Activated naive CD4-positive, alpha-beta T cell treated with anti-CD3 and anti-CD28 coated beads, Interleukin-2, amount 50 U/mL, for 24 hours (primary cell): Measurements from ENCODE around the gene IMPG1.
"Not testable (repeated sequence)": the region's sequence is repeated elsewhere in the genome, so short reads cannot be mapped to it uniquely, and the experiment has no call there.

Experiments used
- H3K27ac Mint-ChIP-seq: one replicate; pipeline ENCODE4 v1.8.0; 2021; ENCODE audit warnings: mild to moderate bottlenecking, mixed read lengths
- H3K27me3 Mint-ChIP-seq: one replicate; pipeline ENCODE4 v1.8.0; 2021; ENCODE audit warnings: mixed read lengths
- H3K36me3 Mint-ChIP-seq: one replicate; pipeline ENCODE4 v1.8.0; 2021; ENCODE audit warnings: mixed read lengths
- H3K4me1 Mint-ChIP-seq: one replicate; pipeline ENCODE4 v1.8.0; 2021; ENCODE audit warnings: mixed read lengths
- H3K4me3 Mint-ChIP-seq: one replicate; pipeline ENCODE4 v1.8.0; 2021; ENCODE audit warnings: mild to moderate bottlenecking, mixed read lengths
- H3K9me3 Mint-ChIP-seq: one replicate; pipeline ENCODE4 v1.8.0; 2021; ENCODE audit warnings: mixed read lengths

IMPG1 gene

DNA sequence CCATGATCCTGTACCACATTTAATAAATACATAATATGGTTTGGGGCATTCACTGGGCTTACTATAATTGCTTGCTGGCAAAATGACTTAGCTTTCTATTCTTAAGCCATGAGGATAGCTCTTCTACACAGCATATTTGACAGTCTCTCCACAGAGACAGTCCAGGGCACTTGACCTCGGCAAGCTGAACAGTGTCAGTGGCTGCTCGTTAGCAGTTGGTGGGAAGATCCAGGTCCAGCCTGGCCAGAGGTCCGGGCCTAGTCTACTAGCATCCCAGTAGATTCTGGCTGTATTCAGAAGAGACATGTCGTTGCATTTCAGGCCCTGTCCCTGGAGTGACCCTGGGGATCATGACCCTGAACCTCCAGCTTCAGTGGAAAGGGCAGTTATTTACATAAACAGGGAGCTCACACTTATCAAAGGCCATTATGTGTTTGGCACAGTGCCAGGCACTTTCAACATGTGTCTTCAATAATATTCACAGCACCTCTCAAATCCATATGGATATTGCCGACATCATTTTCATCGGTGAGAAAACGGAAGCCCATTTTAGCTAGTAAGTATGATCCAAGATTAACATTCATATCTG lies 139.0 kb downstream of the IMPG1 start:
- no peaks in the 10 kb centered on the region for H3K9me3 Mint-ChIP-seq
- peaks cover 9% of the 10 kb centered on the region for H3K4me1 Mint-ChIP-seq
- no peak overlapping the region for H3K4me3 Mint-ChIP-seq
- no peaks in the 10 kb centered on the region for H3K36me3 Mint-ChIP-seq
- H3K27me3 Mint-ChIP-seq, result peaks cover 12% of the 10 kb centered on the region
- no peak overlapping the region for H3K27ac Mint-ChIP-seq

DNA sequence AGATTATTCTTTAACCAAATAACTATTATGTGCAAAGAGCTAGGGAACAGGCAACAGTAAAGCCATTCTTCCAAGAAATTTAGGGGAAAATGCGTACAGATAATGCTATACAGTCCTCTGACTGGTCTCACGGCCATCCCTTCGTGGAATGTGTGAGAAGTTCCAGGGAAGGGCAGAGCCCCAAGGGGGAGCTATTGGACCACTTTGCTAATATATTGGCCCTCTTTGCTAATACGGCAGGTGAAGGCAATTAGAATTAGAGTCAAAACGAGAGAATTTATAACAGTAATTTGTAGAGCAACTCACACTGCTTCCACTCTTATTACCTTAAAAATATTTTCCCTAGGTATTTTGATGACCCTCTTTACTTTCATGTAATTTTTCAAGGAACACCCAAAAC lies 140.4 kb downstream of the IMPG1 start:
- peaks cover 9% of the 10 kb centered on the region for H3K4me1 Mint-ChIP-seq

DNA sequence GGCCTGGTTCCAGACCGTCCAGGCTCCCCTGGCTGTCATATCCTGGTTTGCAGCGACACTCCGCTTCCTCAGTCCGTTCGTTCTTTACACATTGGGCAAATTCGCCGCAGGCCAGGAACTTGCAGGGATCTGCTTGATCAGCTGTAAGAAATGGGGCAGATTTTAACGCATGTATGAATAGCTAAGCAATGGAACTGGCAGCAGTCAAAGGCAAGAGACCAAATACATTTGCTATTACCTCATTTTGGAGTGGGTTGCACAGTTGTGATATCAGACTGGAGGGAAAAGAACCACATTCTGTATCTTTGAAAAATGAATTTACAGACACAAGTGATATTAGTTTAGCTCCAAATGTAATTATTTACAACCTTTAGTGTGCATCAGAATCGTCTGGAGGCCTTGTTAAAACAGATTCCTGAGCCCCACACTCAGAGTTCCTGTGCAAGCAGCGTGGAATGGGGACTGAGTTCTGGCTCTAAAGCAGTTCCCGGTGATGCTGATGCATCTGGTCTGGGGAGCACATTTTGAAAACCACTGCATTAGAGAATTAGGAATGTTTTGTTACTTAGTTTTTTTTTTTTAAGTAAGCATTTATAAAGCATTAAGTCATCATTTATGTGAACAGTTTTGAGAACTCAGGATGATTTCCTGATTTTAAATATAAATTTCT lies 141.3 kb downstream of the IMPG1 start:
- Mint-ChIP-seq H3K9me3 (no peaks in the 10 kb centered on the region), H3K4me1 (peaks cover 9% of the 10 kb centered on the region), H3K4me3 (no peak overlapping the region), H3K27ac (no peak overlapping the region), H3K36me3 (no peaks in the 10 kb centered on the region), H3K27me3 (peaks cover 12% of the 10 kb centered on the region)

More for the DNA sequence above, 140.4 kb downstream of the IMPG1 start:
- no peaks in the 10 kb centered on the region for H3K9me3 Mint-ChIP-seq
- no peak overlapping the region for H3K27ac Mint-ChIP-seq
- peaks cover 12% of the 10 kb centered on the region for H3K27me3 Mint-ChIP-seq
- H3K36me3 Mint-ChIP-seq, result no peaks in the 10 kb centered on the region
- H3K4me3 Mint-ChIP-seq, result no peak overlapping the region

DNA sequence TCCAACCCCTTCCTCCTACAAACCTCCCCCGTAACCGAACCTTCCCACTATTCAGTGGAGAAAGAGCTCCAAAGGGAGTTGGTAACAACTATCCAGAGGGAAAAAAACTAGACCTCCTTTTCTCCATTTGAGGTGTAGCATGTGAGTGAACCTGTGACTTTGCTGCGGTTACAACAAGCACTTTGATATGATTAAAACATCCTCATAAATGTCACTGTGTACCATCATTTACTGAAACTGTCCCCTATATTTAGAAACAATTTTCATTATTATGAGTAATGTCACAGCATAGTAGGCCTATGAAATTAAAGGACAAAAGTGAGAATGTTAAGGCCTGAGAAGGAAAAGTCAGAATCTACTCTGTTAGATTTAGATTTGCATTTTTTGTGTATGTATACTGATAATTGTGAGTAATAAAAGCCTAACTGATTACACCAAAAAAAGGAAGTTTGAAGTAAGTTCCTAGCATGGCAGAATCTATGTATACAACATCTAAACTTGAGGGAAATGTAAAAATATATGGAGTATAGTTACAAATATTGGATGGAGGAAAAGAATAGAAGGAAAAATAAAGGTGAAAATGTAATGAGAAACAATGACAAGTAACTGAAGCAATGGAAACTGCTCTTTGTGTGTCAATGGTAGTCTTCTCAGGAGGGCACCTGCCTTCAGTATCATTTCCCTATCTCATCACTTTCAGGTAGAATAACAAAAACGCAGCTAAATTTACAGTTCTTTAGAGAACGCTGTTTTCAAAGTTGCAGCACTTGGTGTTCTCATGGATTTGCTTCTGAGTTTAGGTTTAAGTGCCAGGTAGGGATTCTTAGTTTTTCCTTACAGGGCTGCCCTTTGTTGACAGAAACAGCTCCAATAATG lies 145.9 kb downstream of the IMPG1 start:
- Mint-ChIP-seq H3K4me1 (no peaks in the 10 kb centered on the region), H3K27me3 (peaks cover 1% of the 10 kb centered on the region), H3K4me3 (no peak overlapping the region), H3K27ac (no peak overlapping the region), H3K9me3 (no peaks in the 10 kb centered on the region), H3K36me3 (no peaks in the 10 kb centered on the region)

DNA sequence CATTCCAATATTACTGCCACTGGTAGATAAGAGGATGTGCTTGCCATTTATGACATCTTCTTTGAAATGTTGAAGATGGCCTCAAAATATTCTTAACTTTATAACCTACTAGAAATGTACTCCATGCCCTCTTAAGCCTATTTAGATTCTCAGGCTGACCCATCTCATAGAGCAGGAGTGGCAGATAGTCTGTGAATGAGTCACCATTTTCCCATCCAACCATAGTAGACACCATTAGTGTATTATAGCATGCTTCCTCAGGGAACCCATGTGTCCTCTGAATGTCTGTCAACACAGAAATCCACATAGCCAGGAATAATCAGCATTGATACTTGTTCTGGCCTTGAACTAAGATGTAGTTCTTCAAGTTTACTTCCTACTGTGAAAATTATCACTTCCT lies 150.2 kb downstream of the IMPG1 start:
- H3K36me3 Mint-ChIP-seq, result no peaks in the 10 kb centered on the region
- no peaks in the 10 kb centered on the region for H3K9me3 Mint-ChIP-seq
- no peak overlapping the region for H3K4me3 Mint-ChIP-seq
- peaks cover 8% of the 10 kb centered on the region for H3K27me3 Mint-ChIP-seq
- no peak overlapping the region for H3K27ac Mint-ChIP-seq
- no peaks in the 10 kb centered on the region for H3K4me1 Mint-ChIP-seq

DNA sequence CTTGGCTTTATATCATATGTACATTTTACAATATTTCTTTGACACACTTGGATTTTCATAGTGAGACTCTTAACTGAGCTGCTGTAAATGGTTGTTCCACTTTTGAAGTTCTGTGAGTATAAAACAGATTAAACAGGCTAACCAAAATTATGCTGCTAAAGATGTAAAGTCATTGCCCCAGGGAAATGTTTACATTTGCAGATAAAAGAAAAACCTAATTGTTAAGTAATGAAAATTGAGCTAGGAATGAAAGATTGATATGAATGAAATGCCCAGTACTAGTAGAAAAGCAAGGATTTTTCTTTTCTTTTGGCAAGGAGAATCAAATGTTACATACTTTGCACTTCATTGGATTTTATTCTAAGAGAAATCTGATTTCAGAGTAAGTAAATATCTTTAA lies 159.4 kb downstream of the IMPG1 start:
- H3K4me1 Mint-ChIP-seq, result no peaks in the 10 kb centered on the region
- no peak overlapping the region for H3K4me3 Mint-ChIP-seq

DNA sequence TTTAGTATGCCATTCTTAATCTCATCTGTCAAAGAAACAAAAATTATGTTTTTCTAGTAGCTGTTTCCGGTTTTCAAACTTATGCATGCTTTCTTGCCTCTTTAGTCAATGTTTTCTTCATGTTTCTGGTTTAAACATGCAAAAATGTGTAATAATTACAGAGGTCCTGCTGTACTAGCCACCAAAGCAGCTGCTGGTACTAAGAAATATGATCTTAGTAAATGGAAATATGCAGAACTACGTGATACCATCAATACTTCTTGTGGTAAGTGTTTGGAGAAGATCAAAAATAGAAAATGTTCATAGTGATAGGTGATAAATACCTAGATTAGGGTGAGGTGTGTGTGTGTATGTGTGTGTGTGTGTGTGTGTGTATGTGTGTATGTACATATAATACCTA lies 165.0 kb downstream of the IMPG1 start:
- H3K27me3 Mint-ChIP-seq, result peaks cover 5% of the 10 kb centered on the region
- H3K9me3 Mint-ChIP-seq, result no peaks in the 10 kb centered on the region
- no peaks in the 10 kb centered on the region for H3K4me1 Mint-ChIP-seq
- no peak overlapping the region for H3K27ac Mint-ChIP-seq
- no peaks in the 10 kb centered on the region for H3K36me3 Mint-ChIP-seq
- no peak overlapping the region for H3K4me3 Mint-ChIP-seq

More for the DNA sequence above, 159.4 kb downstream of the IMPG1 start:
- Mint-ChIP-seq H3K27me3 (peaks cover 12% of the 10 kb centered on the region), H3K36me3 (no peaks in the 10 kb centered on the region), H3K27ac (no peak overlapping the region), H3K9me3 (no peaks in the 10 kb centered on the region)

DNA sequence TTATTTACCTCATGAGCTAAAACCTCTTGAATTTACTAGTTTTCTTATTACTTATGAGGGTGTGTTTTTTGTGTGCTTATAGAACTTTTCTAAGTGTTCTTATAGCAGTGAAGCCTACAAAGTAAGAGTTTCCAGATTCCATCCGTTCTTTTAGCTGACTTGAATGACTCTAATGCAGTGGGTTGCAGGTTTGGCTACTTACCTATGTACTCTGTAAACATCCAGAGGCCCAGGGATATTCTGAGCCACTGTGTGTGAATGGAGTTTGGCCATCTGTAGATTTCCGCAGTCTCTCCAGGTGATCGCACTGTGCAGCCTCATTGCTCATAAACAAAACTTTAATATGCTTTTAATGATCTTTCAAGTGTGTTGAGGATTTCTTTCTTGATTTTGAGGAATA lies 165.6 kb downstream of the IMPG1 start:
- no peaks in the 10 kb centered on the region for H3K9me3 Mint-ChIP-seq
- peaks cover 5% of the 10 kb centered on the region for H3K27me3 Mint-ChIP-seq
- H3K36me3 Mint-ChIP-seq, result no peaks in the 10 kb centered on the region
- H3K4me1 Mint-ChIP-seq, result no peaks in the 10 kb centered on the region
- no peak overlapping the region for H3K4me3 Mint-ChIP-seq
- H3K27ac Mint-ChIP-seq, result no peak overlapping the region

DNA sequence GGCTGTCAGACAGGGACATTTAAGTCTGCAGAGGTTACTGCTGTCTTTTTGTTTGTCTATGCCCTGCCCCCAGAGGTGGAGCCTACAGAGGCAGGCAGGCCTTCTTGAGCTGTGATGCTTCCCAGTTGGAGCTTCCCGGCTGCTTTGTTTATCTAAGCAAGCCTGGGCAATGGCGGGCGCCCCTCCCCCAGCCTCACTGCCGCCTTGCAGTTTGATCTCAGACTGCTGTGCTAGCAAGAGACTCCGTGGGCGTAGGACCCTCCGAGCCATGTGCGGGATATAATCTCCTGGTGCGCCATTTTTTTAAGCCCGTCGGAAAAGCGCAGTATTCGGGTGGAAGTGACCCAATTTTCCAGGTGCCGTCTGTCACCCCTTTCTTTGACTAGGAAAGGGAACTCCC lies 167.3 kb downstream of the IMPG1 start:
- H3K36me3 Mint-ChIP-seq, H3K4me1 Mint-ChIP-seq, H3K9me3 Mint-ChIP-seq, H3K4me3 Mint-ChIP-seq, H3K27me3 Mint-ChIP-seq, H3K27ac Mint-ChIP-seq: not testable (repeated sequence)

DNA sequence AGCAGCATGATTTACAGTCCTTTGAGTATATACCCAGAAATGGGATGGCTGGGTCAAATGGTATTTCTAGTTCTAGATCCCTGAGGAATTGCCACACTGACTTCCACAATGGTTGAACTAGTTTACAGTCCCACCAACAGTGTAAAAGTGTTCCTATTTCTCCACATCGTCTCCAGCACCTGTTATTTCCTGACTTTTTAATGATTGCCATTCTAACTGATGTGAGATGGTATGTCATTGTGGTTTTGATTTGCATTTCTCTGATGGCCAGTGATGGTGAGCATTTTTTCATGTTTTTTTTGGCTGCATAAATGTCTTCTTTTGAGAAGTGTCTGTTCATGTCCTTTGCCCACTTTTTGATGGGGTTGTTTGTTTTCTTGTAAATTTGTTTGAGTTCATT lies 172.2 kb downstream of the IMPG1 start:
- H3K36me3 Mint-ChIP-seq, result not testable (repeated sequence)

DNA sequence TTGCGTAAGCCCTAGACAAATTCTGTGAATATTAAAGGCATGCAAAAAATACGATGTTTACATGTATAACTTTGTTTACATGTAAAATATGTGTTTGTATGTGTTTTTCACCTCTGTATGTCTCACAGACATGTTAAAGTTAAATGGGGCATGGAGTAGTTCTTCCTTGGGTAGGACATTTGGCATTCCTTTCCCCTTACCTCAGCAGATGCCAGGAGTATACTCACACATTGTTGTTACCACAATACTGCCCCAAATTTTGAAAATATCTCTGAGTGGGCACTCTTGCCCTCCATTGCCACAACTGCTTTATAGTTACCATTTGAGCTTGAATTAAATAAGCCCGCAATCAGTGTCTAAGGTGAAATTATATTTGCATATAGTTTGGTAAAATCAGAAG lies 175.9 kb downstream of the IMPG1 start:
- H3K27ac Mint-ChIP-seq, result no peak overlapping the region
- H3K36me3 Mint-ChIP-seq, result no peaks in the 10 kb centered on the region
- no peaks in the 10 kb centered on the region for H3K9me3 Mint-ChIP-seq
- H3K27me3 Mint-ChIP-seq, result no peaks in the 10 kb centered on the region
- H3K4me1 Mint-ChIP-seq, result no peaks in the 10 kb centered on the region
- no peak overlapping the region for H3K4me3 Mint-ChIP-seq

More for the DNA sequence above, 172.2 kb downstream of the IMPG1 start:
- H3K27ac Mint-ChIP-seq, H3K4me3 Mint-ChIP-seq, H3K9me3 Mint-ChIP-seq, H3K4me1 Mint-ChIP-seq, H3K27me3 Mint-ChIP-seq: not testable (repeated sequence)

DNA sequence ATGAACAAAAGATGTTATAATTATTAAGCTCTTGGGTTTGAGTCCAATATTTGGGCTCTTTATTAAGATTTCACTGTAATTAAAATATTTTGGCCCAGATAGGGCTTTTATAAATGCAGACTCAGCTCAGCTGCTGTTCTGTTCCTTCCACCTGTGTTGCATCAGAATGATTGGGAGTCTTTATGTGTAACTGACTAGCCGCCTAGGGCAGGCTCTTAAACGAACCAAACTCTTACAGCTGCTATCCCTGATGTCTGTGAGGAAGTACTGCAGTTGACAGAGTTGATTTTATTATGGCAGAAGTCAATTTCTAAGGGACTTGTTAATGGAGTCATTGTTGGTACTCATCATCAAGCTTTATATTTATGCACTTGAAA lies 178.7 kb downstream of the IMPG1 start:
- H3K4me1 Mint-ChIP-seq, result no peaks in the 10 kb centered on the region

DNA sequence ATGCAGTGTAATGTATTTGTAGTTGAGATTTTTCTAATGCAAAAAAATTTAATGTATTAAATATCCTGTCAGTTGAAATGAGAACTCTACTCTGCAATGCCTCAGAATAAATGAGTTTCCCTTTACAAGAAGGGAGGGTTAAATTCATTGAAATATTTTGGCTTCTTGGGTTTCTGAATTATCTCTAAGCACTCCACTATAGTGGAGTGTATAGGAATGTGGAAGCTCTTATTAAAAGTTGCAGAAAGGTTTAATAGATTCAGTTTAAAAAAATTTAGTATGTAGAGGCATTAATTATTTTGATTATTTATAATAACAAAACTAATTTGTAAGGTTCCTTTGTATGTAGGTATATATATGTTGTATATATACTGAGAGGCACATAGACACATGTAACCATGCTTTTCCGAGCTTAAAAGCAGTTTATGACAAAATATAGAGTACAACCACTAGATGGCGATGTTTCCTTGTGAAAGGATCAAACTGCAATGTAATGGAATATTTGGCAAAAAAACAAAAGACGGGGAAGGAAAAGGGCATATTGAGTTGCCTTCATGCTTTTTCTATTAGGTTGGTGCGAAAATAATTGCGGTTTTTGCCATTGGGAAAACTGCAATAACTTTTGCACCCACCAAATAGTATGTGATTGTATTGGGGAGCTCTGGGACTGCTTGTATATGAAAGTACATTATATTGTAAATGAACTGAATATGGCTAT lies 179.2 kb downstream of the IMPG1 start:
- Mint-ChIP-seq H3K4me3 (no peak overlapping the region), H3K36me3 (no peaks in the 10 kb centered on the region), H3K27ac (no peak overlapping the region), H3K9me3 (no peaks in the 10 kb centered on the region), H3K4me1 (no peaks in the 10 kb centered on the region), H3K27me3 (peaks cover 1% of the 10 kb centered on the region)

More for the DNA sequence above, 178.7 kb downstream of the IMPG1 start:
- Mint-ChIP-seq H3K9me3 (no peaks in the 10 kb centered on the region), H3K36me3 (no peaks in the 10 kb centered on the region), H3K4me3 (no peak overlapping the region), H3K27ac (no peak overlapping the region), H3K27me3 (peaks cover 1% of the 10 kb centered on the region)

DNA sequence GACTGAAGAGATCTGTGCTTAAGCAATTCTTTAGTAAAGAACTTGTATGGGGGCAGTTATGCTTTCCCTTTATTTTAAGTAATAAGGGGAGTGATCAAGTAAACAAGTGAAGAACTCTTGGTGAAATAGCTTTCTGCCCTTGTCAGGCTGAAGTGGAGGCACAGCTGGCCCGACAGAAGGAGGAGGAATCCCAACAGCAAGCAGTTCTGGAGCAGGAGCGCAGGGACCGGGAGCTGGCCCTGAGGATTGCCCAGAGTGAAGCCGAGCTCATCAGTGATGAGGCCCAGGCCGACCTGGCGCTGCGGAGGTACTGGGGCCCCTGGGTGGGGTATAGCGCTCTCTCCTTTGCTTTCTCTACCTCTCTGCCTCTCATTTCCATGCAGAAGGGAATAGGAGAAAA lies 180.1 kb downstream of the IMPG1 start:
- H3K27me3 Mint-ChIP-seq, result peaks cover 1% of the 10 kb centered on the region
- H3K4me1 Mint-ChIP-seq, result no peaks in the 10 kb centered on the region
- no peaks in the 10 kb centered on the region for H3K9me3 Mint-ChIP-seq
- no peaks in the 10 kb centered on the region for H3K36me3 Mint-ChIP-seq
- no peak overlapping the region for H3K4me3 Mint-ChIP-seq
- no peak overlapping the region for H3K27ac Mint-ChIP-seq

DNA sequence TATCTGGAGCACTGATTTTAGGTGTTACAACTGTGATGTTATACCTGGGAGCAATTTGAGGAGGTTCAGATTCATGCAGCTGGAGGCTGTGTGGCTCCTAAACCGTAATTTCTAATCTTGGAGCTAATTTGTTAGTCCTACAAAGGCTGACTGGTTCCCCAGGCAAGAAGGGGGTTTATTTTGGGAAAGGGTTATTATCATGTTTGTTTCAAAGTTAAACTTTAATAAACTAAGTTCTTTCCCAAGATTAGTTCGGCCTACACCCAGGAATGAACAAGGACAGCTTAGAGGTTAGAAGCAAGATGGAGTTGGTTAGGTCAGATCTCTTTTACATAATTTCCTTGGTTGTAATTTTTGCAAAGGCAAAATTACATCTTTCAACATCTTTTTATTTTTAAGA lies 187.6 kb downstream of the IMPG1 start:
- Mint-ChIP-seq H3K27ac (no peak overlapping the region), H3K36me3 (no peaks in the 10 kb centered on the region), H3K9me3 (no peaks in the 10 kb centered on the region), H3K4me1 (no peaks in the 10 kb centered on the region), H3K4me3 (no peak overlapping the region), H3K27me3 (peaks cover 4% of the 10 kb centered on the region)

DNA sequence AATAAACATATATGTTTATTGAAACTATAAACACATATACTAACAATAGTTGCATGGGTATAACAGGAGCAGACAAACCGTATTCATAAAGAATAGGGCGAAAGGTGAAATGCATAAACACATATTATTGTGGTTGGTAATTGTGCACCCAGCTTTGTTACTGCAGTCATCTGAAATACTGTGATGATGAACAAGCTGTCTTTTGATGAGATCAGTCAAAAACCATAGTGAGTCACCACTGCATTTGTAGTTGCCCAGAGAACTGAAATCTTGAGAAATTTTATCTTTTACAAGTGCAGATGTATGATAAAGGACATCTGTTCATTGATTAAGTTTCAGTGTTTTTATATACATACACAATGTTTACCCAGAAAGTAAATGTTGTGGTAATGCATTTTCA lies 189.7 kb downstream of the IMPG1 start:
- Mint-ChIP-seq H3K9me3 (no peaks in the 10 kb centered on the region), H3K27ac (no peak overlapping the region), H3K4me1 (no peaks in the 10 kb centered on the region), H3K27me3 (peaks cover 4% of the 10 kb centered on the region), H3K36me3 (no peaks in the 10 kb centered on the region), H3K4me3 (no peak overlapping the region)
